SU-DHL-6 (cell line): Measurements from ENCODE around the gene LSM2.
"Not testable (repeated sequence)": the region's sequence is repeated elsewhere in the genome, so short reads cannot be mapped to it uniquely, and the experiment has no call there.

Experiments
- H2AFZ ChIP-seq: fragments of 200-600 bp; sonication (generic); 2 replicates; pipeline ENCODE4 v1.6.1; 2014; ENCODE audit warnings: low read depth, mild to moderate bottlenecking, moderate library complexity, mixed read lengths, antibody characterized with exemption, low read length; ENCODE audit not compliant: severe bottlenecking
- H3F3A ChIP-seq: fragments of 200-600 bp; shearing (Covaris generic); 2 replicates; pipeline ENCODE4 v1.6.0; 2016; ENCODE audit warnings: antibody characterized with exemption, mild to moderate bottlenecking; ENCODE audit not compliant: insufficient read depth
- H3K27ac ChIP-seq: fragments of 200-600 bp; sonication (generic); 2 replicates; pipeline ENCODE4 v1.5.1; 2016; ENCODE audit warnings: low read depth, mild to moderate bottlenecking, low read length, moderate library complexity, mixed read lengths
- H3K27me3 ChIP-seq: fragments of 200-600 bp; sonication (generic), shearing (Covaris generic); 2 replicates; pipeline ENCODE4 v1.6.0; 2014; ENCODE audit warnings: mild to moderate bottlenecking, low read length
- H3K36me3 ChIP-seq: fragments of 200-600 bp; sonication (generic); 2 replicates; pipeline ENCODE4 v1.6.1; 2014; ENCODE audit warnings: mild to moderate bottlenecking, low read length, mixed read lengths
- H3K4me2 ChIP-seq: fragments of 300-600, 200-600 bp; shearing (Covaris generic), sonication (generic); 2 replicates; pipeline ENCODE4 v1.6.0; 2014; ENCODE audit warnings: low read length, low read depth, mild to moderate bottlenecking; ENCODE audit not compliant: poor library complexity, severe bottlenecking
- H3K4me3 ChIP-seq: fragments of 200-600 bp; sonication (generic); 2 replicates; pipeline ENCODE4 v1.5.1; 2014; ENCODE audit warnings: antibody characterized with exemption, low read length, mild to moderate bottlenecking, mixed read lengths; ENCODE audit not compliant: insufficient read depth, poor library complexity, severe bottlenecking
- H3K79me2 ChIP-seq: fragments of 200-600 bp; sonication (generic); 2 replicates; pipeline ENCODE4 v1.6.1; 2014; ENCODE audit warnings: mild to moderate bottlenecking, low read length, moderate library complexity; ENCODE audit not compliant: insufficient read depth
- H3K9ac ChIP-seq: fragments of 200-600 bp; sonication (generic); 2 replicates; pipeline ENCODE4 v1.7.0; 2014; ENCODE audit warnings: mild to moderate bottlenecking, low read length
- H3K9me2 ChIP-seq: fragments of 200-600 bp; sonication (generic); replicated peaks from 2 replicates; pipeline ENCODE4 v1.6.1; 2014; ENCODE audit warnings: low read length; ENCODE audit not compliant: insufficient read depth
- H3K9me3 ChIP-seq: fragments of 200-600 bp; sonication (generic); 2 replicates; pipeline ENCODE4 v1.6.1; 2014; ENCODE audit warnings: low read length, mixed read lengths; ENCODE audit not compliant: insufficient read depth
- H4K20me1 ChIP-seq: fragments of 200-600 bp; sonication (generic); 2 replicates; pipeline ENCODE4 v1.6.1; 2014; ENCODE audit warnings: low read depth, mild to moderate bottlenecking, antibody characterized with exemption, low read length, moderate library complexity, mixed read lengths
- CTCF ChIP-seq: fragments of 200-600 bp; sonication (generic); IDR thresholded peaks from one replicate; pipeline ENCODE4 v1.5.1; 2017; ENCODE audit warnings: antibody characterized with exemption, mild to moderate bottlenecking, low read length, moderate library complexity; ENCODE audit not compliant: insufficient read depth, poor library complexity, severe bottlenecking
- EZH2phosphoT487 ChIP-seq: fragments of 200-600 bp; sonication (generic), shearing (Covaris generic); conservative IDR thresholded peaks from 2 replicates; pipeline ENCODE4 v1.6.1; 2018; ENCODE audit warnings: mild to moderate bottlenecking, antibody characterized with exemption, low read length, moderate library complexity, mixed read lengths

LSM2 gene

GRCh38 chr6:31821301-31822035 is 14.7 kb upstream of the LSM2 start:
- Histone ChIP-seq H3K27me3 (no peaks in the 10 kb centered on the region), H4K20me1 (no peaks in the 10 kb centered on the region), H3K36me3 (no peaks in the 10 kb centered on the region), H3K4me2 (peak overlapping the region; percentile 73), H3K4me3 (peak overlapping the region; percentile 63), H3K9ac (peak overlapping the region; percentile 65), H2AFZ (peak overlapping the region; percentile 89), H3K27ac (peak overlapping the region; percentile 44; the same call in 1 of the 2 replicates), H3F3A (peaks cover 4% of the 10 kb centered on the region; the same call in 1 of the 2 replicates), H3K79me2 (no peaks in the 10 kb centered on the region), H3K9me2 (no peaks in the 10 kb centered on the region), H3K9me3 (no peaks in the 10 kb centered on the region)
- TF ChIP-seq EZH2phosphoT487 = no peak
- no peak for TF ChIP-seq CTCF

DNA sequence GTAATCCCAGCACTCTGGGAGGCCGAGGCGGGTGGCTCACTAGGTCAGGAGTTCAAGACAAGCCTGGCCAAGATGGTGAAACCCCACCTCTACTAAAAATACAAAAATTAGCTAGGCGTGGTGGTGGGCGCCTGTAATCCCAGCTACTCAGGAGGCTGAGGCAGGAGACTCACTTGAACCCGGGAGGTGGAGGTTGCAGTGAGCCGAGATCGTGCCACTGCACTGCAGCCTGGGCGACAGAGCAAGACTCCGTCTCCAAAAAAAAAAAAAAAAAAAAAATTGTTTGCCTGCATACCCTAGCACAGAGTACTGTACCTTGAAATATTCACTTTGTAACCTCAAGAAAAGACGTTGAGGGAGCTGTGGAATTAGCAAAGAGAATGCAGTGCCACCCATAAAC is 13.6 kb upstream of the LSM2 start:
- H2AFZ ChIP-seq, H3K9me2 ChIP-seq, H3K27me3 ChIP-seq, H3K79me2 ChIP-seq, H3K9me3 ChIP-seq, H3K27ac ChIP-seq, H3F3A ChIP-seq, H3K9ac ChIP-seq, H4K20me1 ChIP-seq, H3K4me3 ChIP-seq, H3K4me2 ChIP-seq, H3K36me3 ChIP-seq: not testable (repeated sequence)

DNA sequence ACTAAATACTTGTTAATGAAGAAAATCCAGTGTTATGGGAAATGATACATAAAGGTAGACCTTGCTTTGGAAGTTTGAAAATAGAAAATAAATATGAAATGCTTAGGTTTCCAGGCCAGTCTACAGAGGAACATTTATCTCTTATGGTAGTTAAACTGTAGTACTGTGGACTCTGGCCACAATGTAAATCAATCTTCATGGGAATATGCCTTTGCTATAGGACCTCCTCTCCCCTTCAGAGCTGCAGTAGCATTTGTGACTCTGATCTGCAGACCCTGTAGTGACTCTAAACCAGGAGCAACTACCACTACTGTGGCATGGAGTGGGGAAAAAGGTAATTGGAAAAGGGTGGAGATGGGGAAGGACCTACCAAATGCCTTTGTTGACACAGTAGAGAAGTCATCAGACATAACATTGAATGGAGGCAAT is 13.1 kb upstream of the LSM2 start:
- no peak overlapping the region for H3K4me2 ChIP-seq
- no peaks in the 10 kb centered on the region for H3K27me3 ChIP-seq
- H3K9me2 ChIP-seq = no peaks in the 10 kb centered on the region
- no peak overlapping the region for H3K9ac ChIP-seq
- H3K4me3 ChIP-seq = no peak overlapping the region
- no peak overlapping the region for H3K27ac ChIP-seq
- H3K9me3 ChIP-seq = no peaks in the 10 kb centered on the region
- no peaks in the 10 kb centered on the region for H4K20me1 ChIP-seq
- H2AFZ ChIP-seq = no peak overlapping the region
- TF ChIP-seq CTCF (no peak), EZH2phosphoT487 (no peak)
- peaks cover 4% of the 10 kb centered on the region; the same call in 1 of the 2 replicates for H3F3A ChIP-seq
- H3K79me2 ChIP-seq = no peaks in the 10 kb centered on the region
- H3K36me3 ChIP-seq = no peaks in the 10 kb centered on the region

- H3K27me3 ChIP-seq, H3K79me2 ChIP-seq, H3K9ac ChIP-seq, H3K27ac ChIP-seq, H3K36me3 ChIP-seq, H3F3A ChIP-seq, H3K4me2 ChIP-seq, H4K20me1 ChIP-seq, H3K9me2 ChIP-seq, H3K9me3 ChIP-seq, H2AFZ ChIP-seq, H3K4me3 ChIP-seq: not testable (repeated sequence)
These were observed 11.3 kb upstream of the LSM2 start for GRCh38 chr6:31817929-31818511.

DNA sequence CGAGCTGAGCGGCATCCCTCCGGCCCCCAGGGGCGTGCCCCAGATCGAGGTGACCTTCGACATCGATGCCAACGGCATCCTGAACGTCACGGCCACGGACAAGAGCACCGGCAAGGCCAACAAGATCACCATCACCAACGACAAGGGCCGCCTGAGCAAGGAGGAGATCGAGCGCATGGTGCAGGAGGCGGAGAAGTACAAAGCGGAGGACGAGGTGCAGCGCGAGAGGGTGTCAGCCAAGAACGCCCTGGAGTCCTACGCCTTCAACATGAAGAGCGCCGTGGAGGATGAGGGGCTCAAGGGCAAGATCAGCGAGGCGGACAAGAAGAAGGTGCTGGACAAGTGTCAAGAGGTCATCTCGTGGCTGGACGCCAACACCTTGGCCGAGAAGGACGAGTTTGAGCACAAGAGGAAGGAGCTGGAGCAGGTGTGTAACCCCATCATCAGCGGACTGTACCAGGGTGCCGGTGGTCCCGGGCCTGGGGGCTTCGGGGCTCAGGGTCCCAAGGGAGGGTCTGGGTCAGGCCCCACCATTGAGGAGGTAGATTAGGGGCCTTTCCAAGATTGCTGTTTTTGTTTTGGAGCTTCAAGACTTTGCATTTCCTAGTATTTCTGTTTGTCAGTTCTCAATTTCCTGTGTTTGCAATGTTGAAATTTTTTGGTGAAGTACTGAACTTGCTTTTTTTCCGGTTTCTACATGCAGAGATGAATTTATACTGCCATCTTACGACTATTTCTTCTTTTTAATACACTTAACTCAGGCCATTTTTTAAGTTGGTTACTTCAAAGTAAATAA is 10.6 kb upstream of the LSM2 start:
- peak overlapping the region; percentile 25 for H3K4me2 ChIP-seq
- H3K9me2 ChIP-seq, H3K9ac ChIP-seq, H3K27ac ChIP-seq, H3K4me3 ChIP-seq, H3K79me2 ChIP-seq, H2AFZ ChIP-seq, H4K20me1 ChIP-seq, H3K27me3 ChIP-seq, H3K9me3 ChIP-seq, H3K36me3 ChIP-seq, H3F3A ChIP-seq: not testable (repeated sequence)
